GM10266 (cell line): Measurements from ENCODE around the gene TBCB.

Experiments
- DNase-seq: peaks from one replicate; pipeline ENCODE4 v3.0.0; 2012; ENCODE audit errors: extremely low spot score
- TF ChIP-seq, protein P1 (sequence below): IDR thresholded peaks from 2 replicates; pipeline ENCODE4 v1.5.1; 2012; ENCODE audit warnings: mild to moderate bottlenecking, low read depth; ENCODE audit not compliant: control insufficient read depth, insufficient read depth; ENCODE audit errors: missing control alignments

The TBCB gene

DNA sequence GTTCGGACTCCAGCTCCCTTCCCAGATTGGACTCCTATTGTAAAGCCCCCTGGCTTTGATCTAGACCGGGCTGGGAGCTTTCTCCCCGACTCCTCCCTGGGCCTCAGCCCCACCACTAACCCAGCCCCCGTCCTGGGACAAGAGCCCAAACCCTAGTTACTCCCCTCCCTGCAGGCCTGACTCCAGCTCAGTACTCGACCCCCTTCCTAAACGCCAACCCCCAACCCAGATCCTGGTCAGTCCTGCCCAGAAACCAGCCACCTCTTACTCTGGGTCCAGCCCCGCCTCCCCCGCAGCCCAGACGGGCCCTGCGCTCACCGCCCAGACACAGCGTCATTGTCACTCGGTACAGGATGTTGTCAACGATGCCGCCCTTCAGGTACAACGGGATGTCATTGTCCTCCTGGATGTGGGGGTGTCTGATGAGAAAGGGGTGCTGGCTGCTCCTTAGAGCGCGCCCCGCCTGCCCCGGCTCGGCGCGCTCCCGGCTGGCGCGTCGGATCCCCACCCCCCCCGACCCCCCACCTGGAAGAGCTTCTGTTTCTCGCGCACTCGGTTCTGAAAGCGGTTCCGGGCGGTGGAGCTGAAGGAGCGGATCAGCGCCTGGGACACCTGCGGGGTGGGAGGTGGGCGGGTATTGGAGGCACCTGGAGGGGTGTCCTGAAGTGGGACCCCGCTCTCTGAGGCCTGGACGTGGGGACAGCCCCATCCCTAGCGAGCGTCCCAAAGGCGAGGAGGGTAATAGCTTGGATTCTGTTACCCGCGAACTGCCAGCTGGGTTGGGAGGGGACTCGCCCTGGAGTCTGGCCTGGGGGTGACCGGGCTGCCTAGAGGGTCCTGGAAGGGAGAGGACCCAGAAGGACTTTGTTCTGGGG lies 36.1 kb downstream of the TBCB start:
- peak; percentile 48 for DNase-seq
- TF ChIP-seq, protein P1, sequence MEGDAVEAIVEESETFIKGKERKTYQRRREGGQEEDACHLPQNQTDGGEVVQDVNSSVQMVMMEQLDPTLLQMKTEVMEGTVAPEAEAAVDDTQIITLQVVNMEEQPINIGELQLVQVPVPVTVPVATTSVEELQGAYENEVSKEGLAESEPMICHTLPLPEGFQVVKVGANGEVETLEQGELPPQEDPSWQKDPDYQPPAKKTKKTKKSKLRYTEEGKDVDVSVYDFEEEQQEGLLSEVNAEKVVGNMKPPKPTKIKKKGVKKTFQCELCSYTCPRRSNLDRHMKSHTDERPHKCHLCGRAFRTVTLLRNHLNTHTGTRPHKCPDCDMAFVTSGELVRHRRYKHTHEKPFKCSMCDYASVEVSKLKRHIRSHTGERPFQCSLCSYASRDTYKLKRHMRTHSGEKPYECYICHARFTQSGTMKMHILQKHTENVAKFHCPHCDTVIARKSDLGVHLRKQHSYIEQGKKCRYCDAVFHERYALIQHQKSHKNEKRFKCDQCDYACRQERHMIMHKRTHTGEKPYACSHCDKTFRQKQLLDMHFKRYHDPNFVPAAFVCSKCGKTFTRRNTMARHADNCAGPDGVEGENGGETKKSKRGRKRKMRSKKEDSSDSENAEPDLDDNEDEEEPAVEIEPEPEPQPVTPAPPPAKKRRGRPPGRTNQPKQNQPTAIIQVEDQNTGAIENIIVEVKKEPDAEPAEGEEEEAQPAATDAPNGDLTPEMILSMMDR: no peak

DNA sequence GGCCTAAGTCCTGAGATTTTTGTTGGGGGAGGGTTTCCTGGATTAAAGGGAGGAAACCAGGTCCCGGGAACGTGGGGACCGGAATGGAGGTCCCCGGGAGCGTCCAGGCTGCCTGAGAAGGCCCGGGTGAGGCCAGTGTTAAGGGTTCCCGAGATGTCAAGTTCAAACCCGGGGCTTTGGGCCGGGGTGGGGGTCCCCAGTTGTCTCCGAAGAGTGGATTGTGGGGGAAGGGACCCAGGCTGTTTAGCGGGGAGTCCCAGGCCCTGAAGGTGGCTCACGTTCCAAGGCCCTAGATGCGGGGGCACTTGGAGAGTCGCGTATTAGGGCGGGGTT lies 36.7 kb downstream of the TBCB start:
- DNase-seq: peak; percentile 48
- TF ChIP-seq, protein P1: no peak

DNA sequence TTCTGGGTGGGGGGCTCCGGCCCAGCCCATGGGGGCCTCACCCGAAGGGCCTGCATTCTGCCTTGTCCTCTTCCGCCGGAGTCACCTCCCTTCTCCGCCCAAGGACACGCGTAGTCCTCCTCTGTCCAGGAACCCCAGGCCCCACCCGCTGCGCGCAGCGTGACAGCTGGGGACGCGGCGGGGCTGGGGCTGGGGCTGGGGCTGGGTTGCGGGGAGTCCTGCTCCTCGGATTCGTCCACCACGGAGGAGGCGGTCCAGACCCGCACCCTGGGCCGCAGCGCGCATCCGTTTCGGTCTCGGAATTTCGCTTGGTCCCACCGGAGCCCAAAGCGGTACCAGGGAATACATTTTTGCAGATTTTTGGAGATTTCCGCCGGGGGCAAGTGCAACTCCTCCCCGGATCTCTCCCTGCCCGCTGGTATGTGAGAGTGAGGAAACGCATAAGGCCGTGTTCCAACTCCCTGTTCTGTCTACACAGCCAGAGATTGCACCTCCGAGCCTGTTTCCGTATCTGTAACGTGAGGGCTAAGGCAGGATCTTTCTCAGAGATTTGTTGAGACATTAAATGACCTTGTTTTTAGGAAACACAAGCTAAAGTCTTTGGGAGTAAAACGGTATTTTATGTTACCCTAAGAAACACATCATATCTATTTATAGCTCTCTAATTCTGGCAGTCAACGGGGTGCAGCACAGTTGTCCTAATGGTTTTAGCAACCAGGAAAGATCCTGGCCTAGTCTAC lies 37.3 kb downstream of the TBCB start, which contains the start of gene COX7A1:
Gene COX7A1, minus strand, starts transcription at position 96 of the 740 bp plus-strand sequence. Its CDS starts 40 bp downstream, at position 56.
- TF ChIP-seq, protein P1: no peak
- no peak for DNase-seq

DNA sequence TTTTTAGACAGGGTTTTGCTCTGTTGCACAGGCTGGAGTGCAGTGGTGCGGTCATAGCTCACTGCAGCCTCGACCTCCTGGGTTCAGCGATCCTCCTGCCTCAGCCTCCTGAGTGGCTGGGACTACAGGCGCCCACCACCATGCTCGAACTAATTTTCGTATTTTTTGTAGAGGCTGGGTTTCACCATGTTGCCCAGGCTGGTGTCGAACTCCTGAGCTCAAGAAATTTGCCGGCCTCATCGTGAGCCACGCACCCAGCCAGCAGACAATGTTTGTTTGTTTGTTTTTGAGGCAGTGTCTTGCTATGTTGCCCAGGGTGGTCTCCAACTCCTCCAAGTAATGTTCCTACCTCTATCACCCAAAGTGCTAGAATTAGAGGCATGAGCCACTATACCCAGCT lies 37.9 kb downstream of the TBCB start:
- TF ChIP-seq, protein P1: no peak

DNA sequence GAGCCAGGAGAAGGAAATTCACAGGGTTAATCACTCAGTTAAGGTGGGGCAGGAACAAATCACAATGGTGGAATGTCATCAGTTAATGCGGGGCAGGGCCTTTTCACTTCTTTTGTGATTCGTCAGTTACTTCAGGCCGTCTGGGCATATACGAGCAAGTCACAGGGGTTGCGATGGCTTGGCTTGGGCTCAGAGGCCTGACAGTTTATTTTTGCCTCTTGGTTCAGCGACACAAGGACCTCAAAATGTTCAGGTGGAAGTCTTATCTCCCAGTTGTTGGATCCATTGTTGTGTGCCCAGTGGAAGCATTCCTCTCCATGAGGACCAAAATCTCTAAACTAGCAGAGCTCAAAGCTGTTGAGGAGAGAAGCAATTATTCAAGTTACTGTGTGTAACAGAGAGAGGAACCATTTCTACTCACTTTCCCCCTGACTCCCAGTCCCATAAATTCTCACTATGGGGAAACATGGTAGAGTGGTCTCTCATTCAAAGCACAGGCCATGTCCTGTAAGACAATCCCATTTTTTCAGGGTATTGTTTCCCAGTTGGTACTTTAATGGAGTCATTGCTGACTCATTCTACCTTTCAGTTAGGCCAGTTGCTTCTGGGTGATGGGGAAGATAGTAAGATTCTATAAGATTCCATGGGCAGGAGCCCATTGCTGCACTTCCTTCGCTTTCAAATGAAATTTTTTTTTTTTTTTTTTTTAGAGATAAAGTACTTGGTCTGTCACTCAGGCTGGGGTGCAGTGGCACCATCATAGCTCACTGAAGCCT lies 45.7 kb downstream of the TBCB start:
- TF ChIP-seq, protein P1: no peak
- no peak for DNase-seq

More for the DNA sequence above, 37.9 kb downstream of the TBCB start:
- DNase-seq: no peak

DNA sequence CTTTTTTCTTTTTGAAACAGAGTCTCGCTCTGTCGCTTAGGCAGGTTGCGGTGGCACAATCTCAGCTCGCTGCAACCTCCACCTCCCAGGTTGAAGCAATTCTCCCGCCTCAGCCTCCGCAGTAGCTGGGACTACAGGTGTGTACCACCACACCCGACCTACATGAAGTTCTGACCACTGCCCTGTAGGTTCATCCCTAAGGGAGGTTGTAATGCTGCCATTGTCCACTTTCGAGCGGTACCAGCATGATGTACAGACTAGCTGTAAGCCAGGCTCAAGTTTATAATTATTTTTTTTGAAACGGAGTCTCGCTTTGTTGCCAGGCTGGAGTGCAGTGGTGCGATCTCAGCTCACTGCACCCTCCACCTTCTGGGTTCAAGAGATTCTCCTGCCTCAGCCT lies 48.5 kb downstream of the TBCB start:
- TF ChIP-seq, protein P1: no peak
- DNase-seq: no peak
